GM18499 (cell line): ENCODE measurements around the gene TNFRSF21.
A peak's percentile ranks its signal among the peaks of the same experiment; 100 is the strongest.

ENCODE experiments used
- ATAC-seq: cut with Tn5 transposase; IDR thresholded peaks from one replicate; pipeline ENCODE4 v1.9.1; 2021; ENCODE audit warnings: moderate number of reproducible peaks; ENCODE audit not compliant: insufficient read depth, unreplicated experiment

The TNFRSF21 gene

DNA sequence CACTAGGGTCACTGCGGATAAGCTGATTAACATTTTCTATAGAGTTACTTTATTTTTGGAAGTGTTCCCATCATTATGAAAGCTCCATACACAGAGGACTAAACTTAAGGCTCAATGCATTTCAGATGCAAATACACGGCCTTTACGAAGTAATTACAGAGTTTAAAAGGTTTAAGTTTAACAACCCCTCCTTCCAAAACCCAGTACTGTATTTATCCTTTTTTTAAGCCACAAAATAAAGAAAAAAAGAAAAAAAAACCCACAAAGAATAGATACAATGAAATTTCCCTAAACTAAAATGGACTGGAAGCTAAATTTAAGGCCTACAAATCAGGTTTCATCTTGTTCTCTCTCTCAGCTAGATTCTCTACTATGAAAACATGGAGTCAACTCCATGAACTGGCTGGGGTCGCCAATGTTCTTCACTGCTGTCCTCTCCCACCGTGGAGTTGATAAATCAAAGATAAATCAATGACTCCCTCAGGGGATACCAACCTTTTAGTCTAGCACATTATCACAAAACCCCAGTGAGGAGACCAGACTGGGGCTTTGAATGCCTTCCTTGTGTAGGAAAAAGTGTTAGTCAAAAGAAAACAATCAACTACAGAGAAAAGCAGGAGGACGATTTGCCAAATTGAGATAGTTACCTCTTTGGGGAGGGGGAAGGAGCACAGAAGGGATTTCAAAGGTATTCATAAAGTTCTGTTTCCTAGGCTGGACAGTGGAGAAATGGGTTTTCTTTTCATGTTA is 52.5 kb downstream of the TNFRSF21 start:
- ATAC-seq: no peak

DNA sequence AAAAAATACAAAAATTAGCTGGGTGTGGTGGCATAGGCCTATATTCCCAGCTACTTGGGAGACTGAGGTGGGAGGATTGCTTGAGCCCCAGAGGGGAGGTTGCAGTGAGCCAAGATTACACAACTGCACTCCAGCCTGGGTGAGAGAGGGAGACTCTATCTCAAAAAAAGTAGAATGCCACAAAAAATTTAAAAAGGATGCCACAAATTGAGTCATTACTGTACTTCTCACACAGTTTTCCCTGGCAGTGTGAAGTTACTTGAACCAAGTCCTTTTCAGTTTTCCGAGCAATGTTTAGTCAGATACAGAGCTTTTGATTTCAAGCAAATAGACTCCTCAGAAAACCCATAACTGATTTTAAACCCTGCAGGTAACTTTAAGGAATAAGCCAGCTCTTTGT is 53.3 kb downstream of the TNFRSF21 start:
- no peak for ATAC-seq

DNA sequence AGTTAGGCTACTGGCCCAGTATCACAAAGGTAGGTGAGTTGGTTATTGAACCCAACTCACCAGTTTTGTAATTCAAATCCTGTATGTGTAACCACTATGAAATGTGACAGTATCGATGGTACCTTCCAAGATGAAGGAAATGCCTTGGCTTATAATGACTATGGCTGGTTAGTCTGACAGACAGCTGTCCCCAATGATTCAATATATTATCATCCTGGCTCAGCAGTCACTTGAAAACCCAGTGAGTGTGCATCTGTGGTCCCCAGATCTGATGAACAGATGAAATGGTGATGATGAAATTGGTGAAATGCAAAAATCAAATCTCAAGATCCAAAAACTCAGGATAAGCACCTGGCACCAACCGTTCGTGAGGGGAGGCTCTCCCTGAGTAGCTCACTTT is 54.8 kb downstream of the TNFRSF21 start:
- ATAC-seq: no peak

DNA sequence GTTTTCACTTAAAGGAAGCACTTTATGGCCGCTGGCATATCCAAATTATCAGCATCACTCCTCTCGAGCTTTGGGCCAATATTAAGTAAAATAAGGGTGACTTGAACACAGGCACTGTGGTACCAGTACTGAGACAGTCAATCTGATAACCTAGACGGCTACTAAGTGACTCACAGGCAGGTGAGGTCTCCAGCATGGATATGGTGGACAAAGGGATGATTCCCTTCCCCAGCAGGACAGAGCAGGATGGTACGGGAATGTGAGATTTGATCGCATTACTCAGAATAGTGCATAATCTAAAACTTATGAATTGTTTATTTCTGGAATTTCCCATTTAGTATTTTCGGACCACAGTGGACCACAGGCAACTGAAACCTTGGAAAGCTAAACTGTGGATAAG is 55.7 kb downstream of the TNFRSF21 start:
- ATAC-seq: no peak

DNA sequence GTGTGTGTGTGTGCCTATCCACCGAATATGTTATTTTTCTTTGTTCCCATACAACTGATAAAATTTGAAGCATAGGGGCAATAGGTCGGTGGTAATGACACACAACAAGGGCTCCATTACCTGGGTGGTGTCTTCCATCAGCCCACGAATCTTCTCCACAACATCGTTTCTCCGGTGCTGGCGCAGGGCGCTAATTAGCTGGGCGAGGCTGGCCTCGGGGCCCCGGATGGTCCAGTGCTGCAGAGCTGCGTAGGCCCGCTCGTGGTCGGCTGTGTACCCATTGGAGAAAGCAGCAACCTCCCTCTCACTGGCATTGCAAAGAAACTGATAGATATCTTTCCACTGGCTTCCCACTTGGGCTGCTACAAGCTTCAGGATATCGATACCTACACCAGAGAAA is 56.6 kb downstream of the TNFRSF21 start:
- ATAC-seq: no peak

DNA sequence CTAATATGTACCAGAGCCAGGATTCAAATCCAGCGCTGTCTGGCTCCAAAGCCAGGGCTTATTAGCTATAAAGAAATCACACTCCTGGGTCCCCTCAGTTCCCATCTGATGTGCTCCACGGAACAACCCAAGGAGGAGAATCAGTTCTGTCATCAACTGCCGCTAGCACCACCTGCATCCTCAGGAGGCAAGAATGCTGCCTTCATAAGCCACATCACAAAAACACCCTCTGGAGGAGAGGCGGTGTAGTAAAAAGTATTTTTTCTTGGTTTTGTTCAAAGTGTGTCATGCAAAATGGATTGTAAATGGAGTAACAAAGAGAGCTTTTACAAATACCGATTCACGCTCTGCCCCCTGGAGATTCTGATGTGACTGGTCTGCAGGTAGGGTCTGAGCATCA is 57.1 kb downstream of the TNFRSF21 start:
- ATAC-seq: no peak

DNA sequence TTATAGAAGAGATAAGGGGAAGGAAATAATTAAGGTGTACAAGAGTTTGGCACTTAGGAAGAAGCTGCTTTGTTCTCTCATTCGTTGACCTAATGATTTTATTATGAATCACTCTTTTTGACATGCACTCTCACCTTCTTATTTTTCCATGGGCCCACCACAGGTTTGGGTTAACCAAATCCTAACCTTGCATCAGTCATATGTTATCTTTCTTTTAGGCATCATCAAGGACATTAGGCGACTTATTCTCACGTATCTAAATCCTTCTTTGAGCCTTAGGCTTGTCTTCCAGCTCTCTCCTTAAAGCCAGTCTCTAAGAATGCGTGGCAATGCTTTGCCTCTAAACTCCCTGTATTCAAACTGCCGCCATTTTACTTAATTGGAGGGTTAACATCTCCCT is 58.3 kb downstream of the TNFRSF21 start:
- no peak for ATAC-seq

DNA sequence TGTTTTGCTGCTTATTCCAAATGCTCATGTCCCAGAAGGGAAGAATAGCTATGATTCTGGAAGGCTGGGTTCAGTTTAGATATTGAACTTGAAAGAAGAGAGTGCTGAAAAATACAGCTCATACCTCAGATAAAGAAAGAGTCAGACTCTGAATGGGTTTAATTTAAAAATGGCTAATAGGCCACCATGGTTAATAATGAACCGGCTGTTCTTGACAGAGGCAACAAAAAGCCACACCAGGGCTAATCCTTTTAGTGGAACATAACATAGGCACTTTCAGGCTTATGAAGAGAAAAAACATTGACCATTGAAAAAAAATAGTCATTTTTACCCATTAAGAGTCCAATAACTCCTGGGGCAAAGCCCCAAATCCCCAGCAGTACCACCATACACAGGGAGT is 59.4 kb downstream of the TNFRSF21 start:
- ATAC-seq: no peak

DNA sequence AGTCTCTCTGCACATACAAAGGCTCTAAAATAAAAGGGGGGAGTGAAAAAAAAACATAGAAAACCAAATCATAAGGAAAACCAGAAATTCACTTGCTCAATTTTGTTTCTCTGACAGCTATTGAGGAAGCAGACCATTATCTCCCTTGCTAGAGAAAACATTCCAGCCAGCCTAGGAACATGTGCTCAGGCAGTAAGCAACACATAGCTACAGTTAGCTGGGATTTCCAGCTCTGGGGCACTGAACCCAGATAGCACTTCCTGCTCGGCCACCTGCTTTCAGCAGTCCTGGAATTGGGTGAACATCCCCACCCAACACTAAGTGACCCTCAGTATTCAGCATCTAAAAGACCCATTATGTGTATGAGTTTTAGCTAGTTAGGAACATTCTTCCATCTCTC is 61.3 kb downstream of the TNFRSF21 start:
- no peak for ATAC-seq

DNA sequence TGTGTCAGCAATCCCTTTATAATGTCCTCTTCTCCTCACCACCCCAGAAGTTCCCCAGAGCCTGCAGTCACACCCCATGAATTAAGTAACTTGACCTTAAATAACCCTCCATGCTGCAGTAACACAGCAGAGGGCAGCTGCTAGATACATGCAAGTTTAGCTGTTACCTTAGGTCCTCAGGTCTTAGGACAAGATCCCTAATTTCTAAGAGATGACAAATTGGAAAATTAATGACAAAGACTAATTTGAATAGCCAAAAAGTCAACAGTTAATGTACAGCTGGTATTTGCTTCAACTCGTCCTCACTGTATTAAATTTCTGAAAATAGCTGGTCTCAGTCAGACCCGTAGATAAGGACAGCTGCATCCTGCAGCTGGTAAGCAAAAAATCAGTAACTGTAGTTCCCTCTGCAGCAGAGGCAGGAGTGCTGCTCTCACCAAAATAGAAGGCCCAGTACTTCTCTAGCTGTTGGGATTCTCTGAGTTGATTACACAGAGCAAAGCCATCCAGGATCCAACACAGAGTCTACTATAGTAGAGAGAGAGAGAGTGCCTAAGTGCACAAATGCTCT is 62.4 kb downstream of the TNFRSF21 start:
- ATAC-seq: peak; percentile 28

DNA sequence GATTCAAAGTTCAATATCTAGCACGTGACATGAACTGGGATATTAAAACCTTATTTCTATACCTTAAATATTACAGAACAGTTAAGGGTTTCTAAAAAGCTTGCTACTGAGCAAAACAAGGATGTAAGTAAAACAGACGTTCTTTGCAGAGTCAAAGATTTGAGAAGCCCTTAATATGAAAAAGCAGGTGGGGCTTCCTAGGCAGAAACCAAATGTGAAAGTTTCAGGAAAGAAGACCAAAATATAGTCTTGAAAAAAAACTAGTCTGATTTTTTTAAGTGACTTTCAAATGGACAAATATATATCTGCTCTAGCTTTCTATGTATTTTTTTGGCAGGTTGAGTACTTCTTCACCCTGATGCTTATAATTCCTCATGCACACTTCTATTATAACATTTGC is 63.2 kb downstream of the TNFRSF21 start:
- no peak for ATAC-seq

DNA sequence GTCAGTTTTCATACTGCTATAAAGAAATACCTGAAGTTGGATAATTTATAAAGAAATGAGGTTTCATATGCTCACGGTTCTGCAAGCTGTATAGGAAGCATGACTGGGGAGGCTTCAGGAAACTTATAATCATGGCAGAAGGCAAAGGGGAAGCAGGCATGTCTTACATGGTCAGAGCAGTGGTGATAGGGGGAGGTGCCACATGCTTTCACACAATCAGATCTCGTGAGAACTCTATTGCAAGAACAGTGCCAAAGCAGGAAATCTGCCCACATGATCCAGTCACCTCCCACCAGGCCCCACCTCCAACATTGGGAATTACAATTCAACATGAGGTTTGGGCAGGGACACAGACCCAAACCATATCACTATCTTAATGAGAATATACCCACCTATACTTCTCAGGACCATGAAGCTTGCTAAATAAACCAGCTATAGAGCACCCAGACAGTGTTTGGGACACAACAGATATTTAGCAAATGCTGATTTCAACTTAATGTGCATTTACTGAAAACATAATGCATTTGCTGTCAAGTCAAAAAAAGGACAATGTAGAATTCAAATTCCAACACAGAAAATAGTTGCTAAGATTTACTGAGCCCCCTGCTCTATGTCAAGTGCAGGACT is 63.8 kb downstream of the TNFRSF21 start:
- no peak for ATAC-seq

DNA sequence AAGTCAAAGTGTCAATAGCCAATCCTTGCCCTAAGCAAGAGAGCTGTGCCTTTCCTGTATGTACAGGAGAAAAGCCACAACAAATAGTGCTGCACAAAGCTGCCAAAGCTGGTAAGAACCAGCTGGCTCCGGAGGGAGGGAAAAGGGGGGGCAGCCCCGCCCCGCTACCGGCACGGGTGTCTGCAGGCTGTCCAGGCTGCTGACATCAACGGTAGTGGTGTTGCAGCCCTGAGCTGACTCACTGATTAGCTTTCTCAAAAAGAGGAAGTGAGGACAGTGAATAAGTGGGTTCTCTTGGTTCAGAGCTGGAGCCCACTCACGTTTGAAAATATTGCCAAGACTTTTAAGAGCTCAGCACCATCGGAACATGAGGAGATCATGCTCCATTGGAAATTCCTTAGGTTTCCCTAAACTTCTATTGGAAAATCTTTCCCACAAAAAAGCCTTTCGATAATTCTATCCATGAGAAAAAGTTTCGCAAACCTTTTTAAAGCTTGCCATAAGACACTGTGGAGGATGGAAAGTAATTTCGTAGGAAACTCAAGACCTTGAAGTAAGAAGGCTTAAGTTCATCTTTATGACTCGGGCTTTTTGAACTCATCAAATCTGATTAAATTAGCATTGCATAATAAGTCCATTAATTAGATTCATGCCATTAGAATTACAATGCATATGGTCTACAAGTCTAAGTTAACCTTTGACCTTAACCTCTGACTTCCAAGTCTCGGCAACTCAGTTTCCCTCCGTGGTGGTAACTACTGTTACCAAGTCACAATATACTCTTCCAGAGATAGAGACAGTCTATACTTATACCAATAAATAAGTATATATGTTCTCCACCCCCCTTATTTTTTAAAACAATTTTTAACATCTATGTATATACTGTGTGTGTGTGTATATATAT is 67.0 kb downstream of the TNFRSF21 start:
- ATAC-seq: peak; percentile 96

DNA sequence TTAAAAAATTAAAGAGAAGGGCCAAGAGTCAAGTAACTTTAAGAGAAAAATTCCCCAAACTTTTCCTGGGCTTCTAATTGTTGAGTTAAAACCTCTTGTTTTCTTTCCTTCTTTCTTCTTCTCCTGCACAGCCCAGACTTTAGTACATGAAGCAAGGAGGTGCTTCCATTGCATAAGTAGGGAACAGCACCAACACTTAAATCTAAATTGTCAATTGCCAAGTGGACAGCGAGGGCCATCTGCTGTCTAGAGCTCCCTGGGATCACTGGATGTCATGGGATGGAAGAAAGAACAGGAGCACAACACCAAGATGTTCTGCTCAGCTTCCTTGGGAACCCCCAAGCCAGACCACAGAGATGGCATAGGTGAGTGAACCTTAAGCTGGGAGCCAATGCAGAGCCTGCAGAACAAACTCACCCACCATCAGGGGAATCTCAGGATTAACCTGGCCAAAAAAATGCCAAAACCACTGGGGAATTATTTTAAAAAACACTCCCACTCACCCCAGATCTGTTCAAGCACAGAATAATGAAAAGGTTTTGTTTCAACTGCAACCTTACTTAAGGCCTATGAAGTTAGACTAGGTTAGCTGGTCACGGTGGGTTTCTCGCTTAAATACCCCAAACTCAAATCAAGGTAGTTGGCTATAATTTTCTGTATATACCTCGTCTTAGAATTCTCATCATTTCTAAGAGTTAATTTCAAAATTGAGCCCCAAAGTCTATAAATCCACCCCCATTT is 67.8 kb downstream of the TNFRSF21 start:
- no peak for ATAC-seq

DNA sequence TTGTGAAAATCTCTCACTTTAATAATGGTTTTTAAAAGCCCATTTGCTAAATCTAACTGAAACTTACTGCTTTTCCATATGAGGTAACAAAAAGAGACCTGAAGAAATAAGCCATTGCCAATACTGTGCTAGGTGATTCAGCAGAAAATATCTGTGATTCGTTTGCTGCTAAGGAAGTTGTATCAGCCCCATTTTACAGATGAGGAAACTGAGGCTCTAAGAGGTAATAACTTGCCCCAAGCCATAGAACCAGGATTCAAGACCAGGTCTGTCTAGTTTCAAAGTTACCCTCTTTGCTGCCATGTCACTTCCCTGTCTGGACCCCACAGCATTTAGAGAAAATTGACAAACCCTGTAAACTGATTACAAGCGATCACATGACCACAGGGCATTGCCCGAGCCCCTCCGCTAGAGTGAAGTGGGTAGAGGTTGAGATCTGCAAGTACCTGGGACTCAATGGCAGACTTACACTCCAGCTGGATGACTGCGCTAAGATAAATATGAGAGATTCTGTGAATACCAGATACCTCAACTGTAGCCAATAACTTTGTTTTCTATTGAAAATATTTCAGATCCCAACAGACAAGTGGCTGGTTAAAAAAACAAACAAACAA is 69.3 kb downstream of the TNFRSF21 start:
- ATAC-seq: no peak

DNA sequence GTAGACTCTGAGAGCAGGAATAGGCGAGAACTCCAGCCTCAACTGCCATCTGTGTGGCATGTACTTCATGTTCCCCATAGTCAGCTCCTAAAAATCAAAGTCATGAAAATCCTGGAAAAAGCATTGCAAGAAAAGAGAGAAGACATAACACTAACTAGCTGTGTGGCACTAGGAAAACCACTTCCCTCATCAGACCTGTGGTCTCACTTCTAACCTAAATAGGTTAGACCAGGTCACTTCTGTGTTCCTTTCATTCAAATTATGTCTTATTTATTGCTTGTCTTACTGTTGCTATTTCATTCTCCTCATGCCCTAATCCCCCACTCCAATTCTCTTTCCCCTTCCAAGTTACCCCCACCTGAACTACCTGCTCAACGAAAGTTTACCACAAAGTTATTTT is 70.2 kb downstream of the TNFRSF21 start:
- no peak for ATAC-seq

DNA sequence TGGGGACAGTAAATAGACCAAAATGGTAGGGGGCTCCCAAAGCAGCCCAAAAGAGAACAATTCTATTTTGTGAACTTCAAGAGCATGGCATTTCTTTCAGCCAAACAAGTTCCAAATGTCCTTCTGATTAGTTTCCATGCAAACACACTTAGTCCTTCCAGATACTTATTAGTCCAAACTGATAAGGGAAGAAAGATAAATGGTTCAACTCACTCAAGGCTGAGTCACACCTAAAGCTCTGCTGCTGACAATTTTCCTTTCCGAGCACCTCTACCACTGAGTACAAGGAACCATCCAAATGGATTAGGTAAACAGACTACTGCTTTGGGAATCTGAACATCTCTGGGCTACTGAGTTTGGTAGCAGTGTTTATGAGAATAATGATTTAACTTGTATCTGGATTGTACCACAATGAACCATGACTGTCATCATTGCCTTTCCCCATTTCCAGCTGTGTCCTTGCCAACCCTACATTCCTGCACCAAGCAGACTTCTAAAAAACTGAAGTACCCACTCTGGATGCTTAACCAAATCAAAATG is 71.2 kb downstream of the TNFRSF21 start:
- ATAC-seq: no peak

DNA sequence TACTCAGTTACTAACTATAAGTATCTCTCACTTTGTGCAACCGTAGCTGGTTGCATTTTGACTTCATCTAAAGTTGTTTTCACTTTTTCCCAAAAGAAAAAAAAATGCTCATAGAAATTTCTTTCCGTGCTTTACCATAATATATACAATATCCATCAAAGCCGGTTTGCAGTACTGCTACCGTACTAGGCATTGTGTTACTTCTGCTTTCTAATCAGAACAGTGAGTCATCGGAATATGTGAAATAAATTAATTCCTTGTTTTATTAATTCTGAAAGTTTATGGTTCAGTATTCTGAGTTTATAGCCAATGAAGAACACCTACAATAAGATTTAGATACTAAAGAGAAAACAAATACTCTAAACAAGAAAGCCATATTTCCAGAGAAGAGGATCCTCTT is 72.5 kb downstream of the TNFRSF21 start:
- ATAC-seq: no peak

DNA sequence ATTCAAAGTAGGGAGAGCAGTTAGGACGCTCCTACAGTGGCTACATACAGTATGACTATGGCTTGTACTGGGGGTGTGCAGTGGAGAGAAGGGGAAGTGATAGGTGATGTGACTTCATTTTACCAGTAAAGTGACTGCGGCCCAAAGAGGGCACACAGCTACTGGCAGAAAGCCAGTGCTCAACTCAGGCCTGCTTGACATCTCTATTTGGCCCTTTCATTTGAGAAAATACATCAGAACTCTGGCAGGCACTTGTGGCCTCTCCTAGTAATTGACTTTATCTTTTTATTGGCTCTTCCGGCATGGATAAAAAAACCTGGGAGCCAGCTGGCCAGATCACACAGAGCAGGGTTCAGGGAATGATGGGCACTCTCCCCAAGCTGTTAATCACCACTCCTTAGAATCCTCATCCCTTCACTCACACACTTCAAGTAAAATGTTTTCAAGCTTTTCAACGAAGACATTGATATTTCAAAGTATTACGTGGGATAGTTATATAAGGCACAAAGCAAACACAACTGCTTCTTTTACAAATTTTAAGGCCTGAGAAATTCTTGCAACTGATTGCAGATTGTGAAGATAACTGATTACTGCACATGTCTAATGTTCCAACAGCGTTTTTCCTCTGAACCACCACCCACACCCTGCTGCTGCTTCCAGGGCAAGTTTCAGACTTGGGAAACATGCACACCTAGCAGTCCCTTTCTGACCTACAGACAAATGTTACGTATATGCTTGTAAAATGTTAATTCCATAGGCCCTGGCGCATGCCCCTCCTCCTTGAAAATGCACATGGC is 73.5 kb downstream of the TNFRSF21 start:
- no peak for ATAC-seq
